SJSA1 (cell line): ENCODE measurements around the gene DIP2C. TPM values are rescaled to one million over a fixed set of nuclear protein-coding genes. Genes with fewer than 3 reads are reported as not detected.

Source experiments
- DNase-seq, 2 experiments: peaks; one replicate each; pipeline ENCODE4 v3.0.0-alpha.2; 2015 to 2020; ENCODE audit warnings: low spot score in 2 of 2, low read depth in 1 of 2
- H3K27ac ChIP-seq: fragments of 250-450 bp; sonication (Bioruptor Pico); 2 replicates; pipeline ENCODE4 v1.5.1; 2020; ENCODE audit warnings: mild to moderate bottlenecking, moderate library complexity
- H3K27me3 ChIP-seq: fragments of 250-450 bp; sonication (Bioruptor Pico); replicated peaks from 2 replicates; pipeline ENCODE4 v1.5.1; 2020; ENCODE audit warnings: mild to moderate bottlenecking, moderate library complexity
- H3K36me3 ChIP-seq: fragments of 250-450 bp; sonication (Bioruptor Pico); 2 replicates; pipeline ENCODE4 v1.5.1; 2020; ENCODE audit warnings: mild to moderate bottlenecking
- H3K4me1 ChIP-seq: fragments of 250-450 bp; sonication (Bioruptor Pico); replicated peaks from 2 replicates; pipeline ENCODE4 v1.6.1; 2021; ENCODE audit warnings: mild to moderate bottlenecking
- H3K4me3 ChIP-seq: fragments of 250-450 bp; sonication (Bioruptor Pico); 2 replicates; pipeline ENCODE4 v1.5.1; 2020; ENCODE audit warnings: mild to moderate bottlenecking
- H3K9me3 ChIP-seq: fragments of 250-450 bp; sonication (Bioruptor Pico); replicated peaks from 2 replicates; pipeline ENCODE4 v1.5.1; 2020; ENCODE audit warnings: mild to moderate bottlenecking
- total RNA-seq: library from RNA; depleted of rRNA; stranded (reverse); fragments of >200 nt; shearing (Covaris generic); gene quantifications from 2 replicates; pipeline ENCODE4 v1.2.3, GENCODE V29; 2014

Gene DIP2C
- total RNA-seq, 1 experiment from 2014 or later: 17.5 TPM

DNA sequence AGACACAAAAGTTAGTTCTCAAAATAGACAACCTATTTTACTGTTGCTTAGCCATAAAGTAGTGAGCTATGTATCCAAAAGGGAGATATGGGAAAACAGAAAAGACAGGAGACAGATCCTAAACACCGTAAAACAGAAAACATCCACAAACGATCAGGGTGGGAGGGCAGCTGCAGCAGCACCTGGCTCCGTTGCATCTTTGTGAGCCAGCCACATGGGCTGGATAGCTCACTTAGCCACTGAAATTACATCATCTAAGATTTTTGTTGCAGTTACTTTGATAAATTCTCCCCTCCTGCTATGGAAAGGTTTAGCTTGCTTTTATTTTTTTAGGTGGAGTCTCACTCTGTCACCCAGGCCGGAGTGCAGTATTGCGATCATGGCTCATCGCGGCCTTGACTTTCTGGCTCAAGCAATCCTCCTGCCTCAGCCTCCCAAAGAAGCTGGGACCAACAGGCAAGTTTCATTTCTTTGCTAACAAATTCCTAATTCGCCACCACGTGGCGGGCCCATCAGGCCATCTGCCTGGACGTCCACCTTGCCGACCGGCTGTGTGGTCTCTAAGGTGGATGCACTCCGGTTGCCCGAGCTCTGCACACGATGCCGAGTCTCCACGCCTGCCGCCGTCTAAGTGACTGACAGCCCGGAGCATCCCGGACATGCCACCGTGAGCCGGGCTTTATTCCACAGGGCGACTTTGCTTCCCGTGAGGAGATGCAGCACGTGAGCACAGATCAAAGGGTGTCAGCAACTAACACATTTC is 159.8 kb downstream of the DIP2C start:
- DNase-seq: no peak
- no peaks in the 10 kb centered on the region for H3K27me3 ChIP-seq
- peaks cover 4% of the 10 kb centered on the region; the same call in 1 of the 2 replicates for H3K36me3 ChIP-seq
- no peaks in the 10 kb centered on the region for H3K9me3 ChIP-seq
- no peak overlapping the region for H3K27ac ChIP-seq
- 0 out of 2 replicates have a peak, but pooled peaks cover 3% of the 10 kb centered on the region for H3K4me1 ChIP-seq
- no peak overlapping the region for H3K4me3 ChIP-seq

DNA sequence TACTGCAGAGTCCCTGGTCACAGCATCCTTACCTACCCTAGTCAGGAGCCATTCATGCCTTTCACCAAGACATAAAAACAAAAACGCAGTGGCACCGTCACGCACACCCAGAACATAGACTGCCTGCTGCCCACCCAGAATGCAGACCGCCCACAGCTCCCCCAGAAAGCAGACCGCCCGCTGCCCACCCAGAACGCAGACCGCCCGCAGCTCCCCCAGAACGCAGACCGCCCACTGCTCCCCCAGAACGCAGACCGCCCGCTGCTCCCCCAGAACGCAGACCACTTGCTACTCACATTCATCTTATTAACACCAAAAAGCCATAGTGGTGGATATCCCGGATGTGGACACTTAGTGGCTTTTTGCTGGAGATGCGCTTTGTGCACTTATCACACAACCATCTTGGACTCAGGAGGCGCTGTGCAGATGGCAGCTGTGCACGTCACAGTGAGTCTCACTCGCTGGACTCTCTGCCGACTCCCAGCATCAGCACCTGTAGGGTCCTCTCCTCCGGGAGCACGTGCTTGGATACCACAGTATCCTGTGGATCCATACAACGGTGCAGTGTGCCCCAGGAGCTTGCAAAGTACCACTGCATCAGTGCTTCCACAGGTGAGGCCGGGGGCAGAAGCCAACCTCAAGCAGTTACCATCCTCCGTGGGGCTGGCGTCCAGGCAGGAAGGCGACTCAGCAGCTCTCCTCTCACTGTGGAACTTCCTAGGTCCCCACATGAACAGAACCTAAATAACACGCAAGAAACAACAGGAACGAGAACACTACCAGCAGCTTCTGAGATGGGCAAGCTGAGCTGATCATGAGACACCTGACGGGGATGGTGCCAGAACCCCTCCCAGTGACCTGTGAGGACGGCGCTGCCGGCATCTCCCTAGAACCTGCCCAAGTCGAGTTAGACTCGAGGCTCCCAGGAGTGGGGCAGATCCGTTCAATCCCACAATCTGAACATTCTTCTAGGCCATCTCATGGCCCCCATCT is 161.0 kb downstream of the DIP2C start:
- H3K27ac ChIP-seq: no peak overlapping the region
- peaks cover 4% of the 10 kb centered on the region for H3K36me3 ChIP-seq
- DNase-seq: no peak
- H3K9me3 ChIP-seq: no peaks in the 10 kb centered on the region
- H3K27me3 ChIP-seq: no peaks in the 10 kb centered on the region
- H3K4me3 ChIP-seq: no peak overlapping the region
- 0 out of 2 replicates have a peak, but pooled peaks cover 3% of the 10 kb centered on the region for H3K4me1 ChIP-seq

DNA sequence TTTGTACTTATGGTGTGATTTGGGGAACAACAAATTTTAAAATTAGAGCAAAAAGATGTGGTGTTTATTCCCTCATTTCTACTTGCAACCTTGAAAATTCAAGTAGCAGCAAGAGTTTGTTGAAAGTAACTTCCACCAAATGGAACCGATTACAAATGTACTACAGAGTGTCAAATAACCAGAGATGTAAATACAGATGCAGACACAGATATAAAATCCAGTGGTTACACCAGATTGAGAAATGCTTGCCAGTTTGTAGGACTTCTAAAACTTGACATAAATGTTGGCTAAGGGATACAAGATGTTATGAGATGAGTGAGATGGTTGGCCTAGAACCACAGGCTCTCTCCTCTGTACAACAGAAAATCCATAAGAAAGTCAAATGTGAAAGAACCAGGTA is 162.1 kb downstream of the DIP2C start:
- Histone ChIP-seq H3K27ac (no peak overlapping the region), H3K9me3 (no peaks in the 10 kb centered on the region), H3K4me1 (0 out of 2 replicates have a peak, but pooled peaks cover 3% of the 10 kb centered on the region), H3K27me3 (no peaks in the 10 kb centered on the region), H3K4me3 (no peak overlapping the region), H3K36me3 (peaks cover 4% of the 10 kb centered on the region)
- DNase-seq: no peak

DNA sequence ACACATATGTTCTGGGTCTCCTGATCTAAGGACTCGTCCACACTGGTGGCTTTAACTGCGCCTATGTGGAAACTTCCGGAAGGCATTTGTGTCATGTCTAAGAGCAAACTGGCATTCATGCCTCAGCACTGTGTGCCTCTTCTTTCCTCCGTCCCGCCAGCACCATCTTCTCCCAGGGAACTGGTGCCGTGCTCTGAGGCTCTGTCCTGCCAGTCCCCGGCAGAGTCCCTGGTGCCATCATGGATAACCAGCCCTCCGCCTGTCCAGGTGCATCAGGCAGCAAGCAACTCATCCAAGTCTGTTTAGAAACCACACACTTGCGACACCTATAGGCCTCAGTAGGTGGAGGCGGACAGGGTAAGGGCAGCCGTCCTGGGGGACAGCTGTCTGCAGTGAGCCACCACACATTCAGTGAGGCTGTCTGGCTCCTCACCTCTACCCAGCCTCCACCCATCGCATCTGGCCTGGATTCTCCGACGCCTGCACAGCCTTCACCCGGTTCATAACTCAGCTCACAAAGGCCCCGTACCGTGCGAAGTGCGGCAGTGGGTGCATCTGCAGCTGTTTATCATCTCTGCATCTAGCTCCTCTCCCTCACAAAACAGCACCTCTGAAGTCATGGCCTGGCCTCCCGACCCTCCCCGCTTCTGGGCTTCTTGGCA is 162.7 kb downstream of the DIP2C start:
- Histone ChIP-seq H3K4me1 (0 out of 2 replicates have a peak, but pooled peaks cover 3% of the 10 kb centered on the region), H3K4me3 (no peak overlapping the region), H3K27ac (no peak overlapping the region)

DNA sequence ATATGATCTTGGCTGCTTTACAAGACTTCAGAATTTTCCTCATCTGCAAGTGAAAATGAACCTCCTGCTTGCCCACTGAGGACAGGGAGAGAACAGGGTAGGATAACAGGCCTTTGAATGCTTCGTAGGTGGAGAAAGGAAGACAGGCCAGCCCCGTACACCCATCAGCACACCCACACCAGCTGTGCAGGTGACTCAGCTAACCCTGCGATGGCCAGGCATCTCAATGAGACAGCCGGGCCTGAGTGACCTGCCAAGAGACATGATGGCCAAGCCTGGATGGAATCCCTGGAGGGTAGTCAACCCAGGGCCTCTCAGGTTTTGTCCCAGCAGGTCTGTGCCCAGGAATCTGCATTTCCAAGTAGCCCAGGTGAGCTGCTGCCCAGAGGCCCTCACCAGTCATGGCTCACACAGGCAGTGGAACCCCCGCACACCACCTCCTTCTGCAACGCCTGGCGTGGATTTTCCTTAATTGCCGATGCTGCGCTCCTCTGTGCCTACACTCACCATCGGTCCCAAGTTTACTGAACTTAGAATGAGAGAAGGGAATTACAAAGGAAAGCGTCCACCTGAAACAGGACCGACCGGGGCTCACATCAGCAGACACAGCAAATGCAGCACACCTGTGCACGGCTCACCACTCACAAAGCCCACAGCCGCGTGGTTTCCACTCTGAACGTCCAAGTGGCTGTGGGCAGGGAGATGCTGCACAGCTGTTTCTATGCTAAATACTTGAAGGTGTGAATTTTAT is 163.7 kb downstream of the DIP2C start:
- Histone ChIP-seq H3K4me3 (no peak overlapping the region), H3K27ac (no peak overlapping the region)
- DNase-seq: no peak

More for the DNA sequence above, 162.7 kb downstream of the DIP2C start:
- Histone ChIP-seq H3K36me3 (peaks cover 4% of the 10 kb centered on the region), H3K27me3 (no peaks in the 10 kb centered on the region), H3K9me3 (no peaks in the 10 kb centered on the region)
- no peak for DNase-seq

DNA sequence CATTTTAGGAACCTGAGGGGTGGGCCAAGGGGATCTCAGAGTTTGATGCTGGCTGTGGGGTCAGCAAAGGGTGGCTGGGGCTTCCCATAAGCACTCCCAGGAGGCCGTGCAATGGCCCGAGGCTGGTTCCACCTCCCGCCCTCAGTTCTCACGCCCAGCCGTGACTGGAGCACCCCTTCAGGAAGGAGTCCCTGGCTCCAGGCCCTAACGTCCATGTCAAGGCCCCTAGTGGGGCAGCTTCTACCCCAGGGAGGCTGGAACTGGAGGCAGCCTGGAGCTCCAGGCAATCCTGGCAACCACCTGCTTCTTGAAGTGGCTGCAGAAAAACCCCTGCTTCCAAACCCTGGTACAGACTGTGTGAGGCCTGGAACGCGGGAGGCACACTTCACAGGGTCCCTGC is 165.5 kb downstream of the DIP2C start:
- DNase-seq: no peak
- Histone ChIP-seq H3K27me3 (no peaks in the 10 kb centered on the region), H3K4me3 (no peak overlapping the region), H3K9me3 (no peaks in the 10 kb centered on the region), H3K27ac (no peak overlapping the region), H3K4me1 (0 out of 2 replicates have a peak, but pooled peaks cover 3% of the 10 kb centered on the region), H3K36me3 (peaks cover 16% of the 10 kb centered on the region)

More for the DNA sequence above, 163.7 kb downstream of the DIP2C start:
- Histone ChIP-seq H3K27me3 (no peaks in the 10 kb centered on the region), H3K9me3 (no peaks in the 10 kb centered on the region), H3K4me1 (0 out of 2 replicates have a peak, but pooled peaks cover 3% of the 10 kb centered on the region), H3K36me3 (peaks cover 4% of the 10 kb centered on the region)

DNA sequence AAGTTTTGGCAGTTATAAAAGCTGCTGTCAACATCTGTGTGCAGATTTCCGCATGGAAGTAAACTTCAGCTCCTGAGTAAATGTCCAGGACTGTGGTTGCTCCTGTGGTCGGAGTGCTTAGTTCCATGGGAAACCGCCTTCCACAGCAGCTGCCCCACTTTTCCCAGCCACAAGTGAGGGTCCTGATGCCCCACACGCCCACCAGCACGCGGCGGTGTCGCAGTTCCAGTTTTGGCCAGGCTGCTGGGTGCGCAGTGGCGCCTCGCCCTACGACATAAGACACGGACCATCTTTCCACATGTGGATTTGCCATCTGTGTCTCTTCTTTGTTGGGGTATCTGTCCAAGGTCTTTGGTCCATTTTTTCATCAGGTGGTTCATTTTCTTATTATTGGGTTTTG is 167.1 kb downstream of the DIP2C start:
- Histone ChIP-seq H3K9me3 (no peaks in the 10 kb centered on the region), H3K4me1 (no peaks in the 10 kb centered on the region), H3K4me3 (no peak overlapping the region), H3K27ac (no peak overlapping the region), H3K27me3 (no peaks in the 10 kb centered on the region), H3K36me3 (peaks cover 14% of the 10 kb centered on the region)
- DNase-seq: no peak

DNA sequence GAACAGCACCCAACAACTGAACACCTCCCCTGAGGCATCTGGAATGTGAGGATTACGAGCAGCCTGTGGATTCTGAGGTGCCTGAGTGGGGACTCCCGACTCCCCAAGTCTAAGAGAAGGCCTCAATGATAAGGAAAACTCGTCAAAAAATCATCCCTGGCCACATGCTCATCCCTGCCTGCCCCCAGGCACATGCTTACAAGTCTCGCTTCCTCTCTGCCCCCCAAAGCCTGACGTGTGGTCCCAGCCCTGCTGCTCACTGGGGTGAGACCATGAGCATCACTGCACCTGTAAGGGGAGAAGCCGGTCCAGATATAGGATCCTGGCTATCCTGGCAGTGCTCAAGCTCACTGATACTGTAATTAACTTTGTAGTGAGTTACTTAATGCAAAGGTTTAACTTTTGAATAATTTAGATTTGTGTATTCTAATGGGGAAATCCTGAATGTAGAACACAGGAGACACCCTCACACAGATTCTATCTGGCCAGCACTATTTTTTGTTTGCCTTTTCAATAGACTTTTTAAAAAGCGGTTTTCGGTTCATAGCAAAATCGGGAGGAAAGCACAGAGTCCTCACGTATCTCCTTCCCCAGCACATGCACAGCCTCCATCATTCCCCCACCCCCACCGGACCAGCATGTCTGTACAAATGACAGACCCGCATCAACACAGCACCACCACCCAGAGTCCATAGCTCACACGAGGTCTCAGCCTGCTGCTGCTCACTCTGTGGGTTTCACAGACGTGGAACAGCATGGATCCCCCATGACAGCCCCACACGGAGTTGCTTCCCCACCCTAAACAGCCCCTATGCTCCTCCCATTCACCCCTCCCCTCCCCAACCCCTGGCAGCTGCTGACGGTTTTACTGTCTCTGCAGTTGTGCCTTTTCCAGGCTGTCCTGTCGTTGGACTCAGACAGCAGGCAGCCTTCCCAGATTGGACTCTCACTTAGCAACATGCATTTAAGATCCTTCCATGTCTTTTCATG is 167.9 kb downstream of the DIP2C start:
- Histone ChIP-seq H3K4me1 (no peaks in the 10 kb centered on the region), H3K4me3 (no peak overlapping the region), H3K9me3 (no peaks in the 10 kb centered on the region), H3K27ac (no peak overlapping the region), H3K27me3 (no peaks in the 10 kb centered on the region), H3K36me3 (peaks cover 14% of the 10 kb centered on the region)
- no peak for DNase-seq

DNA sequence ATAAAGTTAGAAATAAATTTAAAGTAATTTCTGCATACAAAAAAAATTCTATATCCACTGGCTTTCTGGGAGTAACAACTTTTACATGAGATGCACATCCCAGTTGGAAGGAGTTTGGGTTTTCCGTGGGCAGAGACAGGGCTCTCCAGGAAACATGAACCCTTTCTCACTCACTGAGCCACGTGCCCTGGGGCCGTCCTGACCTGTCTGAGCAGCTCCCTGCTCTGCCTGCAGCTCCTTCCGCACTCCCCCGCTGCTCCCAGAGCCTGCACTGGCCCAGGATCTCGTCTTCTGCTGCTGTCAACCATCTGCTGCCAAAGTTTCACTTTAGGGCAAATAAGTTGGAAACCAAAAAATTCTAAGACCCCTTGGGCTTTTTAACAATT is 169.1 kb downstream of the DIP2C start:
- no peaks in the 10 kb centered on the region for H3K27me3 ChIP-seq
- no peak overlapping the region for H3K4me3 ChIP-seq
- DNase-seq: no peak
- H3K36me3 ChIP-seq: peaks cover 14% of the 10 kb centered on the region
- no peak overlapping the region for H3K27ac ChIP-seq
- no peaks in the 10 kb centered on the region for H3K9me3 ChIP-seq
- no peaks in the 10 kb centered on the region for H3K4me1 ChIP-seq

DNA sequence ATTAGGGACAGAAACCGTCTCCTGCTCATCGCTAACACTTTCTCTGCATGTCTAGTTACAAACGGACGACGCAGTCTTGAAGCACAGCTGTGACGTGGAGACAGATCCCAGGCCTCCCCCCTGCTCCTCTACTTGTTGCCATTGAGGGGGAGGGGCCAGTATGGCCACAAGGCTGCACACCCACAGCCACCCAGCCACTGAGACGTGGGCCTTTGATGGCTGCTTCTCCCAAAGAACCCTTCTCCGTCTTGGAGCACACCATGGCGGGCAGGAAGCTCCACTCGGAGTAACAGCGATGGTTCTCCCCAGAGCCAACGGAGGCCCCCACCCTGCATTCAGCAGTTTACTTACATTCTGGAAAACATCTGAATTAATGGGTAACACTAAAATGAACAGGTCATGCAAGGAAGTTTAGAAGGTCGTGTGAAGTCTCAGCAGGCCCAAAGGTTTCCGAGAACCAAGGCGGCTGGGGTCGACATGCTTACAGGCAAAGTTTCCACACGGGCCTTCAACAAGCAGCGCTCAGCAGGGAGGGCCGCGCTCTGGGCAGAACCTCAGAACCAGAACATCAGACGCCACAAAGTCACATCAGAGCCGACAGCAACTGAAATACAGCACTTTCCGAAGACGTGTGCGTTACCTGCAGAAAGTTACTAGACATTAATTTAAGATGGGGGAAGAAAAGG is 169.6 kb downstream of the DIP2C start:
- no peaks in the 10 kb centered on the region for H3K9me3 ChIP-seq
- no peak for DNase-seq
- peaks cover 14% of the 10 kb centered on the region for H3K36me3 ChIP-seq
- H3K27ac ChIP-seq: no peak overlapping the region
- no peaks in the 10 kb centered on the region for H3K27me3 ChIP-seq
- no peak overlapping the region for H3K4me3 ChIP-seq
- no peaks in the 10 kb centered on the region for H3K4me1 ChIP-seq

DNA sequence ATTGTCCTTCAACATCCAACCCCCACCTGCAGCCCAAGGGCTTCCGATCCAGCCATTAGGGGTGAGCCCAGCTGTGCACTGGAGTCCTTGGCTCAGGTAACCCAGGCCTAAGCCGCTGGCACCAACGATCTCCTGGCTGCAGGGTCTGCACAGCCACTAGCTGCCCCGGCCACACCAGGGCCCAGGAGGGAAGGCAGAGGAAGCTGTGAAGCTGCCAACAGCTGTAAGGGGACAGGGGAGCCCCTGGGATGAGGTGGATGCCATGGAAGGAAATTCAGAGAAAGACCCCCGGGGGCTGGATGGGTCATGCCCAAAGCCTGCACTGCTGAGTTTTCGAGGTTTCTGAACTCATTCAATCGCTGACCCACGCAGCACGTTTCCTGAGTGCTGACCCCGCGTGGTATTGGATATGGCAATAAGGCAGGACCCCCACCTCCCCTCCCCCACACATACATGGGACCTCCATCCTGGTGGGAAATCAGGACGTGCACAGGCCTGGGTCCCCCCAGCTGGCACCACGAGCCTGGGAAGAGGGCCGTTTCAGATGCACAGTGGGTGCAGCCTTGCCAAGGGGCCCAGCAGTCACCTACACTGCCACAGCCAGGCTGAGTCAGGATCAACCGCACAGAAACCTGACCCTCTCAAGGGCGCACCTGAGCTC is 170.3 kb downstream of the DIP2C start:
- H3K4me3 ChIP-seq: no peak overlapping the region
- H3K27me3 ChIP-seq: no peaks in the 10 kb centered on the region
- H3K9me3 ChIP-seq: no peaks in the 10 kb centered on the region
- H3K36me3 ChIP-seq: peaks cover 14% of the 10 kb centered on the region
- H3K27ac ChIP-seq: no peak overlapping the region
- no peaks in the 10 kb centered on the region for H3K4me1 ChIP-seq
- DNase-seq: no peak
